GM15510 (cell line): ENCODE data around the gene USP25.

Experiments used
- POLR2A ChIP-seq: IDR thresholded peaks from 3 replicates; pipeline ENCODE4 v1.6.1; 2011; ENCODE audit warnings: borderline replicate concordance; ENCODE audit not compliant: insufficient read length; ENCODE audit errors: extremely low read depth

Gene USP25

GRCh38 chr21:15772654-15773053 is 42.9 kb downstream of the USP25 start:
- no peak for TF ChIP-seq POLR2A

DNA sequence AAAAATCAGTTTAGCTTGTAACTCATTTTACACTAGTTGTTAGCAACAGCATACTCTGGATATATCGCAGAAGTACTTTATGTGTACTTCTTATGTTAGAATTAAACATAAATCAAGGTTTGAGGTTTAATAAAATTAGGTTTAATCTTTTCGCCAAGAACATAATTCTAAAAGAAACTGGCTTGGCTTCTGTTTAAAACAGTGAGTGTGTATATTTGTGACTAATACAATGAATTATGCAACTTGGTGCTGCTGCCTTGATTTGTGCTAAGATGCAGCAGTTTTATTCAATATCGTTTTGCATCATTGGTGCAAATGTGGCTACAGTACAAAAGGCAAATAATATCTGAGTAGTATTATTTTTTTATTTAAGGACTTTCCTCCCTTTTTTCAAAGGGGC is 44.8 kb downstream of the USP25 start:
- TF ChIP-seq POLR2A, result no peak

DNA sequence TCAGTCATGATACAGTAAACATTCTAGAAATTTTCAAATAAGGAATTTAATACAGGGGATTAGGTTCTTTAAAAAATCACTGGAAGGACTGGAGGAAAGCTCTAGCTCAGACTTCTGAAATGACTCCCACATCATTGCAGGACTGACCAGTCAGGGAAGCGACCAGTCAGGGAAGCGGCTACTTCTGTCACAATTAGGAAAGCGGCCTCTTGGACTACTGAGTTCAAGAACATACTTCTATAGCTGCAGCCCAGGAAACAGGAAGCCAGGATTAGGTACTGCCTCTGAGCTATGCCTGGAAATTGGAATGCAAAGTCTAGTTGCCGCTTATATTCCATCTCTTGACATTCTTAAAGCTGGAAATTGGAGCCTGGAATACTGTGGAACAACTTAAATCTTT is 45.5 kb downstream of the USP25 start:
- TF ChIP-seq POLR2A, result no peak

GRCh38 chr21:15775981-15776380 is 46.2 kb downstream of the USP25 start:
- TF ChIP-seq POLR2A, result no peak

DNA sequence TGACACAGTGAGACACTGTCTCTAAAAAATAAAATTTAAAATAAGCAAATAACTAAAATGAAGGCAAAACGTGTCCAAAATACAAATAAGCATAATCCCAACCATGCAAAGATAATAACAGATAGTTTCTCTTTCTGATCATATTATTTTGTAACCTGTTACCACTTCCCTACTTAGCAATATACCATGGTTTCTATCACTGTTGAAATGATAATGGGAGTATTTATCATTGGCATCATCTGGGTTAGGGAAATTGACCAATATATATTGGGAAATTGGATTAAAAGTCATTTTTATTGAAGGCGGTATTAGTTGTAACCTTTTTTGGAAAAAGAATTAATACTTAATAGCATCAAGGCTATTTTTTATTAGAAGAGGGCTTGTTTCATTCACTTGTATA is 47.0 kb downstream of the USP25 start:
- no peak for TF ChIP-seq POLR2A

DNA sequence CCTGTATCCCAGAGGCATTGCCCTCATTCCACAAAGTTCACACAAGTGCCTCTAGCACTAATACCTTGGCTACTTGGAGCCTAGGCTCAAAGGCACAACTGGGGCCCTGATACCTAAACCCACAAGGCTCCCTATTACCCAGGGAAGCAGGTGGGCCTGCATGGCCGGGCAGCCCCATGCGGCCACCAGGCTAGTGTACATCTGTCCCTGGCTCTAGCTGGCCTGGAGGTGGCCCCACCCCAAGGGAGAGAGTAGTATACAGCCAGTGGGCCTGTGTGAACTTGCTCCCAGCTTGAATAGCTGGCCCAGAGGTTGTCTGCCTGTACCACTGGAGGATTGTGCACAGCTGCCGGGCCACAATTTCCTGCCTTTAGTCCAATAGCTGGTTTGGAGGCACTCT is 52.2 kb downstream of the USP25 start:
- no peak for TF ChIP-seq POLR2A

GRCh38 chr21:15788847-15789523 is 59.2 kb downstream of the USP25 start:
- TF ChIP-seq POLR2A, result no peak

DNA sequence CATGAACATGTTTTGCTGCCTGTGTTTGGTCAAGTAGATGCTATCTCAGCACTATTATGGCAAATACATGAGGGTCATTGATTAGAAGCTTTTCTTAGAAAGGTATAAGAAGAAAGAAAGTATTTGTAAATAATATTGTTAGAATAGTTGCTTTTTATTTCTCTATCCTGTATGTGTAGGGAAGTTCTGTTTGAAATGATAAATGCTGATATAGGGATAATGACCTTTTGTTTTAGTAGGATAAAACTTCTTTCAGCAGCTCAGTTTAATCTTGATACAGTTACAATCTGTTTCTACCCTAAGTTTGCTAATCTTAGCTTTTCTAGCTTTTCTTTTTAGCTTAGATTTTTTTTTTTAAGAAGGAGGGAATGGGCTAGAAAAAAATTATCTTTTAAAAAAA is 63.3 kb downstream of the USP25 start:
- TF ChIP-seq POLR2A, result no peak

DNA sequence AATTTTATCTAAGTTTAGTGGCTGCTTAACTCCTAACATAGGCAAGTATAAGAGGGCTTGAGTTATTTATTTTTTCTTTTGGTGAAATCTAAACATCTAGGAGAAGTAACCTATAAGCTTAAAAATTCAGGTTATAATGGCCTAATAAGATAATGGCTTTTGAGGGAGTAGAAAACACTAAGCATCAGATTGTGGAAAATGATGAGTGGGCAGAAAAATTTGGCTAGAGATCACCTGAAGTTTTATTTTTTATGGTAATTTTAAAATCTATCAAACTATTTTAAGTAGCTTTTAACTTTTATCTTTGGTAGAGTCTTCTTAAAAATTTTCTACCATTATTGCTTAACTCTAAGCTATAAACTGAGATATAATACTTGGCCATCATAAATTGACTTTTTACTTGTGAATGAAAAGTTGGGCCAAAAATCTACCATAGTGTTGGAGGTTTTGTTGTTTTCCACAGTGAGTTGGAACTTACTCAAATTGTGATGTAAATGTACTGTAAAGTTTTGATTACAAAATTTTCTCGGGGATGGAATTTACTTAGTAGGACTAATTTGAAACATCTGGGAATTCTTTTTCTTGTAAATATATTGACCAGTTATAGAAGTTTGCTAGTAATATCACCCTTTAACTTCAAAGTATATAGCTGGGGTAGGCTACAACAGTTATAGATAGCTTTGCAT is 63.9 kb downstream of the USP25 start:
- no peak for TF ChIP-seq POLR2A

DNA sequence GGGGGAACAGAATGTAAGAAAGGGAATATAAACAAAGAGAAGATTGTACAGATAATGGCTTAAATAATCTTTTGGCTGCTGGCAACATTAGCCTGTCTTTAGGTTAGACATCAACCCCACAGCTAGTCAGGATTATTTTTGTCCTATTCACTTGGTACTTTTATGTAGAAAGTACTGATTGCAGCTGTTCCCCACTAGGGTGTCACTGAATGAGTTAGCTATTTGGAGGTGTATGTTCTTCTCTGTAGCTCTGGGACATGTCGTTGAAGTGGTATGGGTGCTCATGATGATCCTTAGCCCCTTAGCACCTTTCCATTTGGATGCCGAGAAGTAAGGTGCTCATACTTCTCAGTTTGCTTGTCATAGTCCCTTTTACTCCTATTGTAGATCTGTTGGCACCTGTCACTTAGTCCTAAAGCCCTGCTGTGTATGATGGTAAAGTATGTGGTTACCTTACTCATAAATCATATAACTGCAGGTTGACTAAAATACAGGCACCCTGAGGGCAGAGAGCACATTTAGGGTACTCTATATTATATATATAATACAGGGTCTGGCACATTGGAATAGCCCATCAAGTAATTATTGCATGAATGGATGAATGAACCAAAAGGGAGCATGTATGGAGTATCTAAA is 64.6 kb downstream of the USP25 start:
- TF ChIP-seq POLR2A, result no peak

- no peak for TF ChIP-seq POLR2A
Measured at GRCh38 chr21:15795533-15795932, 65.8 kb downstream of the USP25 start.

DNA sequence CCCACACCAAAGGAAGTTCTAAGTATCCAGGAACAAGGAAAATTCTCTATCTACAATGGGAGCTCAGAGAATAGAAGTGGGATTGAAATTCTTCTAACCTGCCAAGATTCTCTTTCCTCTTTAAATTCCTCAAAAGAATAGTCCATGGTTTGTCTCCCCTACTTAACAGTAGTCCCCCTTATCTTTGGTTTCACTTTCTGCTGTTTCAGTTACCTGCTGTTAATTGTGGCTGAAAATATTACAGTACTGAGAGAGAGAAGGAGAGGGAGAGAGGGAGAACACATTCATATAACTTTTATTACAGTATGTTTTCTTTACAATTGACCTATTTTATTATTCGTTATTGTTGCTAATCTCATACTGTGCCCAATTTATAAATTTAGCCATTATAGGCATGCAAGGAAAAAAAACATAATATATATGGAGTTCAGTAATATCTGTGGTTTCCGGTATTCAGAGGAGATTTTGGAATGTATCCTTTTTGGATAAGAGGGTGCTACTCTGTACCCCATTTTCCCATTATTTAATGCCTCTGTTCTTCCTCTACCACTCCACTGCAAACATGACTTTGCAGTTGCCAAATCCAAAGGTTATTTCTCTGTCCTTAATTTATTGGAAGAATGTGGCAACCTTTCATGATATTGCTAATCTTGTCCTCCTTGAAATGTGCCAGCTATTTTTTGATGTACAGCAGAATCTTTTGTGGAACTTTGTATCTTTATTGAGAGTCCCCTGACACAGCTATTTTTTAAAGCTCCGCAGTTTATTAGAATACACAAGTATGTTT is 68.0 kb downstream of the USP25 start:
- TF ChIP-seq POLR2A, result no peak

GRCh38 chr21:15801352-15801863 is 71.6 kb downstream of the USP25 start:
- no peak for TF ChIP-seq POLR2A

DNA sequence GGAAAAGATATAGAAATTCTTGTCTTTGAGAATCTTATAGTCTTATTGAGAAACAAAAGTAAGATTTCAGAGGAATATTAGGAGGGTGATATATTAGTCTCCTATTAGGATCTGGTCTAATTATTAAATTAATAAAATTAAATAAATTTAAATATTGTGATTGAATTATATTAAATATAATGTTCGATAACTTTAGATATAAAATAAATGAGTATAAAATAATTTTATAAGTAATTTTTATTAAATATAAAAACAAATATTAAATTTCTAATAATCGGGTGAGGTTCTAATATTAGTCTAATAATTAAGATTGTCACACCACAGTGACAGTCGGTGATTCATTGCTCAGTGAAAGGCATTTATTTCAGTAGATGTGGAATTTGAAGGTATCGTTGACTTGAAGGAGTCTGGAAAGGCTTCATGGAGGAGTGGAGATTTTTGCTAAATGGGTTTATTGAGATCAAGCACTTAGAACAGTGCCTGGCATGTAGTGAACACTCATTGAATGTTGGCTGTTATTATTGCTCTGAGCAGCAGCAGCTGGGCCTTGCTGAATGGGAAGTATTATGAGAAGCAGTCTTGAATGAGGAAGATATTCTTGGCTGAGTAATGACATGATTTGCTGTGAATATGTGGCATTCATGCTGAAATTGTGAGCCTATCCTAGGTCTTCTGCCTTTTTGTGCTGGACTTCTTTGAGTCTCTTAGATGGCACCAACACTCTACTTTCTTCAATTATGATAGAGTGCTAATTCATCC is 74.6 kb downstream of the USP25 start:
- TF ChIP-seq POLR2A, result no peak
